B cell (primary cell): ENCODE measurements around the gene AGAP1. TPM values are rescaled to one million over a fixed set of nuclear protein-coding genes. Genes with fewer than 3 reads are reported as not detected.

Experiments used
- ATAC-seq: fragments of 200-7000 bp; cut with Tn5 transposase; one replicate; pipeline ENCODE4 v1.10.0; 2021; ENCODE audit warnings: low read depth, mild to moderate bottlenecking, moderate number of reproducible peaks, moderate library complexity
- CTCF ChIA-PET: fragments of 350-600 bp; sonication (Branson Sonifier 250); formaldehyde crosslinking; loops from one replicate; lab custom pipeline; 2021; ENCODE audit warnings: antibody characterized with exemption, inconsistent platforms; lab: Charles Lee
- POLR2A ChIA-PET: fragments of 350-600 bp; sonication (Branson Sonifier 250); formaldehyde crosslinking; loops from one replicate; lab custom pipeline; 2021; ENCODE audit warnings: antibody characterized with exemption; lab: Charles Lee
- DNase-seq: peaks from one replicate; pipeline ENCODE4 v3.0.0; 2013
- H2AFZ ChIP-seq: 2 replicates; pipeline ENCODE4 v1.6.1; 2012; ENCODE audit warnings: mild to moderate bottlenecking, low read depth, low read length; ENCODE audit not compliant: insufficient read depth, poor library complexity, severe bottlenecking
- H3K27ac ChIP-seq, 2 donors: 1 replicate in 1 of 2; 2 replicates in 1 of 2; pipeline ENCODE4 v1.5.1; 2012 to 2013; ENCODE audit warnings: low read length in 2 of 2, mild to moderate bottlenecking in 2 of 2, moderate library complexity in 1 of 2
- H3K27me3 ChIP-seq, 4 experiments: fragments of 200-600 bp in 1 of 4; sonication (generic) in 1 of 4; replicated peaks in 1 of 4; 1 replicate in 2 of 4; 2 replicates in 2 of 4; pipeline versions ENCODE4 v1.6.1 to v1.7.0; 2013 to 2016; ENCODE audit warnings: low read length in 3 of 4, mild to moderate bottlenecking in 2 of 4, mixed read lengths in 1 of 4, moderate library complexity in 1 of 4; ENCODE audit not compliant: insufficient read depth in 4 of 4, control insufficient read depth in 3 of 4; ENCODE audit errors: control extremely low read depth in 1 of 4
- H3K36me3 ChIP-seq, 2 experiments: replicated peaks in 1 of 2; 1 replicate in 1 of 2; 2 replicates in 1 of 2; pipeline versions ENCODE4 v1.6.1 to v1.7.1; 2013; ENCODE audit warnings: low read length in 1 of 2; ENCODE audit not compliant: insufficient read depth in 2 of 2, control insufficient read depth in 1 of 2; ENCODE audit errors: control extremely low read depth in 1 of 2, extremely low read depth in 1 of 2
- H3K4me1 ChIP-seq, 2 donors: fragments of 200-600 bp in 1 of 2; sonication (generic) in 1 of 2; 1 replicate in 1 of 2; 2 replicates in 1 of 2; pipeline versions ENCODE4 v1.5.1 to v1.6.1; 2013 to 2017; ENCODE audit warnings: low read length in 2 of 2; ENCODE audit not compliant: control insufficient read depth in 2 of 2, insufficient read depth in 2 of 2
- H3K4me2 ChIP-seq: replicated peaks from 2 replicates; pipeline ENCODE3; 2012; ENCODE audit warnings: mild to moderate bottlenecking, low read depth, low read length; ENCODE audit not compliant: poor library complexity, severe bottlenecking
- H3K4me3 ChIP-seq, 5 experiments: fragments of 200-600 bp in 1 of 5; sonication (generic) in 1 of 5; 1 replicate in 3 of 5; 2 replicates in 2 of 5; pipeline versions ENCODE4 v1.5.1 to v1.7.0; 2011 to 2016; ENCODE audit warnings: low read length in 4 of 5, mild to moderate bottlenecking in 4 of 5, low read depth in 2 of 5, control low read depth in 1 of 5, moderate library complexity in 1 of 5; ENCODE audit not compliant: insufficient read depth in 1 of 5; ENCODE audit errors: control extremely low read depth in 1 of 5, extremely low read depth in 1 of 5
- H3K79me2 ChIP-seq: fragments of 200-600 bp; sonication (generic); one replicate; pipeline ENCODE4 v1.6.0; 2016; ENCODE audit warnings: low read length; ENCODE audit not compliant: control insufficient read depth, insufficient read depth
- H3K9ac ChIP-seq: fragments of 200-600 bp; sonication (generic); 2 replicates; pipeline ENCODE4 v1.6.1; 2017; ENCODE audit warnings: mild to moderate bottlenecking, low read length, moderate library complexity
- H3K9me3 ChIP-seq, 3 donors: one replicate each; pipeline versions ENCODE4 v1.6.1 to v1.7.1; 2013; ENCODE audit warnings: low read length in 2 of 3; ENCODE audit not compliant: control insufficient read depth in 2 of 3, insufficient read depth in 1 of 3; ENCODE audit errors: control extremely low read depth in 1 of 3
- H4K20me1 ChIP-seq: 2 replicates; pipeline ENCODE4 v1.6.0; 2012; ENCODE audit warnings: mild to moderate bottlenecking, low read length; ENCODE audit not compliant: insufficient read depth, control insufficient read depth, poor library complexity, severe bottlenecking
- H3K27ac Mint-ChIP-seq: one replicate; pipeline ENCODE4 v1.8.0; 2021; ENCODE audit warnings: mixed read lengths
- H3K27me3 Mint-ChIP-seq: one replicate; pipeline ENCODE4 v1.8.0; 2021; ENCODE audit warnings: mixed read lengths
- H3K4me1 Mint-ChIP-seq: one replicate; pipeline ENCODE4 v1.8.0; 2021; ENCODE audit warnings: mixed read lengths
- H3K4me3 Mint-ChIP-seq: one replicate; pipeline ENCODE4 v1.8.0; 2021; ENCODE audit warnings: mixed read lengths
- H3K9me3 Mint-ChIP-seq: one replicate; pipeline ENCODE4 v1.8.0; 2022; ENCODE audit warnings: mixed read lengths; ENCODE audit not compliant: insufficient read depth
- CTCF ChIP-seq: fragments of 200-600 bp; IDR thresholded peaks from one replicate; pipeline ENCODE4 v1.8.0; 2022; ENCODE audit warnings: antibody characterized with exemption, mild to moderate bottlenecking
- EZH2 ChIP-seq: IDR thresholded peaks from 2 replicates; pipeline ENCODE4 v1.6.1; 2012; ENCODE audit warnings: borderline replicate concordance, low read depth, mild to moderate bottlenecking, moderate library complexity, low read length; ENCODE audit not compliant: insufficient read depth, poor library complexity, severe bottlenecking
- WGBS: methylation state at CpG from one replicate; pipeline ENCODE4 v1.1.5; 2013; ENCODE audit warnings: missing lambda C conversion rate; ENCODE audit not compliant: insufficient coverage; 5-methylcytosine and 5-hydroxymethylcytosine counted together
- intact Hi-C: fragments of 100-400 bp; cut with micrococcal nuclease; formaldehyde crosslinking; loops from one replicate; pipeline ENCODE4 v1.10.0; 2022
- polyA plus RNA-seq: library from polyadenylated mRNA; depleted of rRNA; stranded (reverse); fragments of >200 nt; gene quantifications from 2 replicates; pipeline ENCODE4 v1.2.3, GENCODE V29; 2012
- total RNA-seq, 2 donors: library from RNA; stranded (reverse); fragments of 120-200 nt in 1 of 2; gene quantifications; 1 replicate in 1 of 2; 2 replicates in 1 of 2; pipeline versions ENCODE4 v1.2.3 to v1.2.4, GENCODE V29; 2013 to 2022

Gene AGAP1
- total and polyA plus RNA-seq, 2 donors (not counting 1 experiment from before 2014, with no cell fraction given), result 0.01 TPM; not detected in 1

DNA sequence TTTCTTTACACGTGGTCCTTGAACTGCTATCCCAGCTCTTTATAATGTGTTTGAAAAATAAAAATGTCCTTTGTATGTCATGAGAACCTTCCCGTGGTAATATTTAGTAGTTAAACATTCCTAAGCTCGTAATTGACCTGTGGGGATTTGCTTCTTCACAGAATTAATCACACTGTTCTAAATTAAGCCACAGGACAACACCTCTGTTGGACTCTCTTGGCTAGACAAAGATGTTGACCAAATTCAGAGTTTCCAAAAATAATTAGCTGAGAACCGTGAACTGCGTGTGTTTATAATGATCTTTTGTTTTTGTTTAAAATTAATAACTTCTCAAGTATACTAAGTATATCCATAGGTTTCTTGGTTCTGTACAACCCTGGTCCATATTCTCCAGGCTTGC lies 528.3 kb downstream of the AGAP1 start:
- DNase-seq, result no peak
- intact Hi-C loops, result no loop called here
- Histone ChIP-seq H3K27ac (no peak overlapping the region), H3K9ac (no peak overlapping the region), H3K27me3 (no peaks in the 10 kb centered on the region), H3K9me3 (peaks cover 0 to 7% (median 0%) of the 10 kb centered on the region in 3 donors), H3K4me2 (no peak overlapping the region), H3K4me3 (no peak overlapping the region), H3K36me3 (no peaks in the 10 kb centered on the region), H3K4me1 (no peaks in the 10 kb centered on the region), H3K79me2 (no peaks in the 10 kb centered on the region), H4K20me1 (no peaks in the 10 kb centered on the region), H2AFZ (no peak overlapping the region)
- H3K4me1 Mint-ChIP-seq, result no peaks in the 10 kb centered on the region
- no CpG with 5 or more reads among the region's 5 CpGs for WGBS
- peaks cover 10% of the 10 kb centered on the region for H3K27me3 Mint-ChIP-seq
- TF ChIP-seq EZH2, result no peak
- TF ChIP-seq CTCF, result no peak
- ATAC-seq, result no peak
- no peaks in the 10 kb centered on the region for H3K9me3 Mint-ChIP-seq
- no peak overlapping the region for H3K4me3 Mint-ChIP-seq
- H3K27ac Mint-ChIP-seq, result no peak overlapping the region
- CTCF ChIA-PET, result no interaction called here
- POLR2A ChIA-PET, result no interaction called here

GRCh38 chr2:236025892-236026291 lies 532.0 kb downstream of the AGAP1 start:
- TF ChIP-seq CTCF (no peak), EZH2 (no peak)
- Histone ChIP-seq H3K9me3 (peaks cover 0 to 15% (median 0%) of the 10 kb centered on the region in 3 donors), H3K79me2 (no peaks in the 10 kb centered on the region), H4K20me1 (no peaks in the 10 kb centered on the region), H3K27me3 (no peaks in the 10 kb centered on the region), H3K4me3 (no peak overlapping the region), H2AFZ (no peak overlapping the region), H3K4me1 (no peaks in the 10 kb centered on the region), H3K36me3 (no peaks in the 10 kb centered on the region), H3K4me2 (no peak overlapping the region), H3K27ac (no peak overlapping the region), H3K9ac (no peak overlapping the region)
- H3K27ac Mint-ChIP-seq, result no peak overlapping the region
- 90% methylated on average over 1 of the region's 3 CpGs for WGBS
- ATAC-seq (no peak), DNase-seq (no peak)
- POLR2A ChIA-PET, result no interaction called here
- H3K27me3 Mint-ChIP-seq, result no peaks in the 10 kb centered on the region
- H3K9me3 Mint-ChIP-seq, result no peaks in the 10 kb centered on the region
- H3K4me3 Mint-ChIP-seq, result no peak overlapping the region
- intact Hi-C loops, result no loop called here
- CTCF ChIA-PET, result no interaction called here
- H3K4me1 Mint-ChIP-seq, result no peaks in the 10 kb centered on the region
